ENCODE results near the gene ANAPC15.
"Not testable (repeated sequence)": the region's sequence is repeated elsewhere in the genome, so short reads cannot be mapped to it uniquely, and the experiment has no call there.

The ANAPC15 gene

DNA sequence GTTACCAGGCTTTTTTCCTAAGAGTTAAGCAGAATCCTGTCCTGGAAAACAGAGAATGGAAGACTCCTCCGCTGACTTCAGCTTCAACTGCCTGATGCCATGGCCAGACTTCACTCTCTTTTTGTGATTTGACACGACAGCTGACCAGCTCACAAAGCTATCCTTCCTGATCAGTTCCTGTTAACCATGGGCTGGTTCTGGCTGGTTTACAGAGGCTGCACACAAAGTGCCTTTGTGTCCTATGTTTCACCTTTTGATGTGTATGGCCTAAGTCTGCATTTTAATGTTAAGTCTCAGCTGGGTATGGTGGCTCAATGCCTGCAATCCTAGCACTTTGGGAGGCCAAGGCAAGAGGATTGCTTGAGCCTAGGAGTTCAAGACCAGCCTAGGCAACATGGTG, 34.1 kb upstream of the ANAPC15 start:
- Histone ChIP-seq H3K4me3 (ENCODE audit: insufficient read length, low read depth) (no peak overlapping the region), H3K4me1 (ENCODE audit: insufficient read depth, insufficient read length) (no peaks in the 10 kb centered on the region), H3K9me3 (ENCODE audit: insufficient read depth, low read length) (no peaks in the 10 kb centered on the region), H3K9ac (ENCODE audit: insufficient read length, low read depth) (no peak overlapping the region), H3K27me3 (ENCODE audit: insufficient read depth, insufficient read length) (no peaks in the 10 kb centered on the region), H3K36me3 (ENCODE audit: insufficient read depth, insufficient read length, low read length) (no peaks in the 10 kb centered on the region)
- no peak for TF ChIP-seq ZNF274 (IDR thresholded peaks at IDR 0.05; ENCODE audit: low read depth, low read length)
- TF ChIP-seq YY1 (IDR thresholded peaks at IDR 0.05; ENCODE audit: insufficient read depth, insufficient read length), result no peak
- TF ChIP-seq SUZ12 (IDR thresholded peaks at IDR 0.05; ENCODE audit: extremely low read depth, insufficient read depth, insufficient read length), result no peak
- DNase-seq (ENCODE audit: low read depth, low spot score), result no peak

DNA sequence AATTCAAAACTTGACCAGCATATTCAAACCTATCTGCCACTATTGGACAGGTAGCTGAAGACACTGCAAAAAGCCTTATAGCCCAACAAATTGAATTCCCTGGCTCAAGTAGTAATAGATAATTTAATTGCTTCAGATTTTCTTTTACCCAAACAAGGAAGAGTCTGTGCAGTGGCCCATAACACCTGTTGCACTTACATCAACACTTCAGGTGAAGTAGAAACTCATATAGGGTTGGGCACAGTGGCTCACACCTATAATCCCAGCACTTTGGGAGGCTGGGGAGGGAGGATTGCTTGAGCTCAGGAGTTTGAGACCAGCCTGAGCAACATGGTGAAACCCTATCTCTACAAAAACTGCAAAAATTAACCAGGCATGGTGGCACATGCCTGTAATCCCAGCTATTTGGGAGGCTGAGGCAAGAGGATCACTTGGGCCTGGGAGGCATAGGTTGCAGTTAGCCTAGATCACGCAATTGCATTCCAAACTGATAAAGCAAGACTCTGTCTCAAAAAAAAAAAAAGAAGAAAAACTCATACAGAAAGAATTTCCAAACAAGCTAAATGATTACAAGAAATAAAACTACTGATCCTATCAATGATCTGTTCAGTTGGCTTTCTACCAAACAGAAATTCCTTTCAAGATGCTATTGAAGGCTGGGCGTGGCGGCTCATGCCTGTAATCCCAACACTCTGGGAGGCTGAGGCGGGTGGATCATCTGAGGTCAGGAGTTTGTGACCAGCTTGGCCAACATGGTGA, 32.5 kb upstream of the ANAPC15 start:
- H3K9me3 ChIP-seq (ENCODE audit: insufficient read depth, low read length), result no peaks in the 10 kb centered on the region
- H3K27me3 ChIP-seq (ENCODE audit: insufficient read depth, insufficient read length), result no peaks in the 10 kb centered on the region
- no peaks in the 10 kb centered on the region for H3K4me1 ChIP-seq (ENCODE audit: insufficient read depth, insufficient read length)
- no peak overlapping the region for H3K4me3 ChIP-seq (ENCODE audit: insufficient read length, low read depth)
- DNase-seq (ENCODE audit: low read depth, low spot score), result no peak
- no peaks in the 10 kb centered on the region for H3K36me3 ChIP-seq (ENCODE audit: insufficient read depth, insufficient read length, low read length)
- H3K9ac ChIP-seq (ENCODE audit: insufficient read length, low read depth), result no peak overlapping the region
- TF ChIP-seq YY1 (IDR thresholded peaks at IDR 0.05; ENCODE audit: insufficient read depth, insufficient read length), result no peak
- no peak for TF ChIP-seq SUZ12 (IDR thresholded peaks at IDR 0.05; ENCODE audit: extremely low read depth, insufficient read depth, insufficient read length)
- no peak for TF ChIP-seq ZNF274 (IDR thresholded peaks at IDR 0.05; ENCODE audit: low read depth, low read length)

DNA sequence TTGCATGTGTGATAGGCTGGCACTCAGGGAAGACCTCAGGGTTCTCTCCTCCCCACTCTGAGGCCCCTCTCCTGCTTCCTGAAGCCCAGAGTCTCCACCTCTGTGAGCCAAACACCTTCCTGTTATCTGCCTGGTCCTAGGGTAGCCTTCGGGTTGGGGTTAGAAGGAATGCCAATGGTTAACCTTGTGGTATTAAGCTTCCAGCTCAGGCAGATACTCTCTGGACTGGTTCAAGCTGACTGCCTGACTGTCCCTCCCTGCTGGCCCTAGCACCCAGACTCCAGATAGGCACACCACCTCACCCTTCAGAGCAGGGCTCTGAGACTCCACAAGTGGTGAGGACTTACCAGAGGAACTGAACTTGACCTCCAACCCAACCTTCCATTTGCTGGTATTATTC, 30.0 kb upstream of the ANAPC15 start:
- H3K4me3 ChIP-seq (ENCODE audit: insufficient read length, low read depth); H3K9me3 ChIP-seq (ENCODE audit: insufficient read depth, low read length); DNase-seq (ENCODE audit: low read depth, low spot score); H3K36me3 ChIP-seq (ENCODE audit: insufficient read depth, insufficient read length, low read length); H3K4me1 ChIP-seq (ENCODE audit: insufficient read depth, insufficient read length); H3K9ac ChIP-seq (ENCODE audit: insufficient read length, low read depth); H3K27me3 ChIP-seq (ENCODE audit: insufficient read depth, insufficient read length): not testable (repeated sequence)

DNA sequence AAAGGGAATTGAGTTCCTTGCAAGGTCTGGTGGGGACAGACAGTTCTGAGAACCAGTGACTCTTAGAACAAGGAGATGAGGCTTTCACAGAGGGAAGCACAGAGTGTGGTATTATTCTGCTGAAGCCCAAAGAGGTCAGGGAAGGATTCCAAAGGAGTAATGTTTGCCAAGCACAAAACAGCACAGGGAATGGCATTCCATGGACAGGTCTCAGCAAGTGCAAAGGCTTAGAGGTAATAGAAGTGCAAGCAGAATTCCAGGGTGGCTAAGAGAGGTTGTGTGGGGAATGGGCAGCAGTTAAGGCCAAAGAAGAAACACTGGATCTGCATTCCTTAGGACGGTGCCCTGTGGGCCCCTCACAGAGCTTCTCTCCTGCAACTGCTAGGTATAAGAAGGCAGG, 29.6 kb upstream of the ANAPC15 start:
- not testable (repeated sequence) for H3K4me3 ChIP-seq (ENCODE audit: insufficient read length, low read depth); H3K9me3 ChIP-seq (ENCODE audit: insufficient read depth, low read length); H3K4me1 ChIP-seq (ENCODE audit: insufficient read depth, insufficient read length); H3K9ac ChIP-seq (ENCODE audit: insufficient read length, low read depth); H3K36me3 ChIP-seq (ENCODE audit: insufficient read depth, insufficient read length, low read length); DNase-seq (ENCODE audit: low read depth, low spot score); H3K27me3 ChIP-seq (ENCODE audit: insufficient read depth, insufficient read length)

DNA sequence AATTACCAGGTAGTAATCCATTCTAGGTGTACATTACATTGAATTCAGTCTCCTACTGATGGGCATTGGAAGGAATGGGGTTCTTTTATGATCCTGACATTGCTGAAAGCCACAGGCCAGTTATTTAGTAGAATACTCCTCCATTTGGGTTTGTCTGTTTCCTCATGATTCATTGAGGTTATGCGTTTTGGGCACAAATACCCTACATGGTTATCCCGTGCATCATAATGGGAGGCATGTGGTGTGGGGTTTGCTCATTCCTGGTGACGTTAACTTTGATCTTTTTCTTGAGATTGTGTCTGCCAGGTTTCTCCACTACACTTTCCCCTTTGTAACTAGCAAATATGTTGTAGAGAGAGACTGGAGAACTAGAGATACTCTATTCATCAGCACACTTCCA, 28.6 kb upstream of the ANAPC15 start:
- DNase-seq (ENCODE audit: low read depth, low spot score), result no peak
- Histone ChIP-seq H3K27me3 (ENCODE audit: insufficient read depth, insufficient read length) (no peaks in the 10 kb centered on the region), H3K4me3 (ENCODE audit: insufficient read length, low read depth) (no peak overlapping the region), H3K9me3 (ENCODE audit: insufficient read depth, low read length) (no peaks in the 10 kb centered on the region), H3K9ac (ENCODE audit: insufficient read length, low read depth) (no peak overlapping the region), H3K36me3 (ENCODE audit: insufficient read depth, insufficient read length, low read length) (no peaks in the 10 kb centered on the region), H3K4me1 (ENCODE audit: insufficient read depth, insufficient read length) (no peaks in the 10 kb centered on the region)
- no peak for TF ChIP-seq ZNF274 (IDR thresholded peaks at IDR 0.05; ENCODE audit: low read depth, low read length)

DNA sequence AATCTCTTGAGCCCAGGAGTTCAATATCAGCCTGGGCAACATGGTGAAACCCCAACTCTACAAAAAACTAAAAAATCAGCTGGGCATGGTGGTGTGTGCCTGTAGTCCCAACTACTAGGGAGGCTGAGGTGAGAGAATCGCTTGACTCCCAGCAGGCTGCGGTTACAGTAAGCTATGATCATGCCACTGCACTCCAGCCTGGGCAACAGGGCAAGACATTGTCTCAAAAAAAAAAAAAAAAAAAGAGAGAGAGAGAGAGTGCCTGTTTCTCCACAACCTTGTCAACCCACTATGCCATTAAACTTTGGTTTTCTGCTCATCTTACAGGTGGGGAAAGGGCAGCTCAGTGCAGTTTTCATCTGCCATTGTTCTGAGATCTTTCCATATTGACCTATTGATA, 28.2 kb upstream of the ANAPC15 start:
- TF ChIP-seq YY1 (IDR thresholded peaks at IDR 0.05; ENCODE audit: insufficient read depth, insufficient read length) (no peak), SUZ12 (IDR thresholded peaks at IDR 0.05; ENCODE audit: extremely low read depth, insufficient read depth, insufficient read length) (no peak), ZNF274 (IDR thresholded peaks at IDR 0.05; ENCODE audit: low read depth, low read length) (no peak)
- H3K4me3 ChIP-seq (ENCODE audit: insufficient read length, low read depth), result no peak overlapping the region
- no peaks in the 10 kb centered on the region for H3K27me3 ChIP-seq (ENCODE audit: insufficient read depth, insufficient read length)
- H3K9me3 ChIP-seq (ENCODE audit: insufficient read depth, low read length), result no peaks in the 10 kb centered on the region
- H3K4me1 ChIP-seq (ENCODE audit: insufficient read depth, insufficient read length), result peaks cover 2% of the 10 kb centered on the region
- no peaks in the 10 kb centered on the region for H3K36me3 ChIP-seq (ENCODE audit: insufficient read depth, insufficient read length, low read length)
- DNase-seq (ENCODE audit: low read depth, low spot score), result no peak
- H3K9ac ChIP-seq (ENCODE audit: insufficient read length, low read depth), result no peak overlapping the region

DNA sequence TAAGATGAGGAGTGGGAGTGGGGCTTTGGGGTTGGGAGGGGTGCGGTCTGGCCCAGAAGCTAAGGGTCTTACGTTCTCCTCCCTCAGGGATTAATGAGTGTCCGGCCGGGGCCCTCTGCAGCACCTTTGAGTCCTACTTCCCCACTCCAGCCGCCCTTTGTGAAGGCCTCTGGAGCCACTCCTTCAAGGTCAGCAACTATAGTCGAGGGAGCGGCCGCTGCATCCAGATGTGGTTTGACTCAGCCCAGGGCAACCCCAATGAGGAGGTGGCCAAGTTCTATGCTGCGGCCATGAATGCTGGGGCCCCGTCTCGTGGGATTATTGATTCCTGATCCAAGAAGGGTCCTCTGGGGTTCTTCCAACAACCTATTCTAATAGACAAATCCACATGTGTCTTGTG, 27.0 kb upstream of the ANAPC15 start:
- H3K4me3 ChIP-seq (ENCODE audit: insufficient read length, low read depth), result no peak overlapping the region
- no peaks in the 10 kb centered on the region for H3K36me3 ChIP-seq (ENCODE audit: insufficient read depth, insufficient read length, low read length)
- H3K27me3 ChIP-seq (ENCODE audit: insufficient read depth, insufficient read length), result no peaks in the 10 kb centered on the region
- H3K9me3 ChIP-seq (ENCODE audit: insufficient read depth, low read length), result no peaks in the 10 kb centered on the region
- TF ChIP-seq YY1 (IDR thresholded peaks at IDR 0.05; ENCODE audit: insufficient read depth, insufficient read length), result no peak
- no peak for TF ChIP-seq SUZ12 (IDR thresholded peaks at IDR 0.05; ENCODE audit: extremely low read depth, insufficient read depth, insufficient read length)
- no peak for TF ChIP-seq ZNF274 (IDR thresholded peaks at IDR 0.05; ENCODE audit: low read depth, low read length)
- no peak overlapping the region for H3K9ac ChIP-seq (ENCODE audit: insufficient read length, low read depth)
- DNase-seq (ENCODE audit: low read depth, low spot score), result no peak
- peaks cover 4% of the 10 kb centered on the region for H3K4me1 ChIP-seq (ENCODE audit: insufficient read depth, insufficient read length)

DNA sequence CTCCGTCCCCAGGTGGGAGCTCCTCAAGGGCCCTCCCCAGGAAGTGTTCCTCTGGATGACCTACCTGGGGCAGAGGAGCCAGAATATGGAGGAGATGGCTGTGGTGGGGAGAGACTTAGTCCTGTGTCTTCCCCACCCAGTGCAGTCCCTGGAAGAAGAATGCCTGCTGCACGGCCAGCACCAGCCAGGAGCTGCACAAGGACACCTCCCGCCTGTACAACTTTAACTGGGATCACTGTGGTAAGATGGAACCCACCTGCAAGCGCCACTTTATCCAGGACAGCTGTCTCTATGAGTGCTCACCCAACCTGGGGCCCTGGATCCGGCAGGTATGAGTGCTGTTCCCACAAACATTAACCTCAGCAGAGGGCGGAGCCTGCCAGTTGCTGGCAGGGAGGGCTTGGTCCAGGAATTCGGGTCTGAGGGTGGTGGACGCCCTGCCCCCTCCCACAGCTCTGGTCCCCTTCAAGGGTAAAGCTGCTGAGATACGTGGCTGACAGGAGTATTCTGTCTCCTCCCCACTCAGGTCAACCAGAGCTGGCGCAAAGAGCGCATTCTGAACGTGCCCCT, 26.4 kb upstream of the ANAPC15 start:
- no peak overlapping the region for H3K9ac ChIP-seq (ENCODE audit: insufficient read length, low read depth)

More for the DNA sequence above, 26.4 kb upstream of the ANAPC15 start:
- Histone ChIP-seq H3K36me3 (ENCODE audit: insufficient read depth, insufficient read length, low read length) (no peaks in the 10 kb centered on the region), H3K4me3 (ENCODE audit: insufficient read length, low read depth) (no peak overlapping the region), H3K4me1 (ENCODE audit: insufficient read depth, insufficient read length) (peaks cover 4% of the 10 kb centered on the region), H3K27me3 (ENCODE audit: insufficient read depth, insufficient read length) (no peaks in the 10 kb centered on the region), H3K9me3 (ENCODE audit: insufficient read depth, low read length) (no peaks in the 10 kb centered on the region)
- no peak for DNase-seq (ENCODE audit: low read depth, low spot score)
- TF ChIP-seq SUZ12 (IDR thresholded peaks at IDR 0.05; ENCODE audit: extremely low read depth, insufficient read depth, insufficient read length) (no peak), ZNF274 (IDR thresholded peaks at IDR 0.05; ENCODE audit: low read depth, low read length) (no peak), YY1 (IDR thresholded peaks at IDR 0.05; ENCODE audit: insufficient read depth, insufficient read length) (no peak)
